Activated gamma-delta T cell treated with anti-CD3 and anti-CD28 coated beads, Interleukin-2, amount 50 U/mL, for 16 hours (primary cell): ENCODE results near the gene CD164.
"Not testable (repeated sequence)": the region's sequence is repeated elsewhere in the genome, so short reads cannot be mapped to it uniquely, and the experiment has no call there.

ENCODE experiments used
- DNase-seq: peaks from one replicate; pipeline ENCODE4 v3.0.0-alpha.2; 2020; ENCODE audit warnings: low read depth

The CD164 gene

GRCh38 chr6:109342911-109343310 is 39.4 kb downstream of the CD164 start:
- no peak for DNase-seq

GRCh38 chr6:109342506-109342905 is 39.8 kb downstream of the CD164 start:
- no peak for DNase-seq

GRCh38 chr6:109340811-109341210 is 41.5 kb downstream of the CD164 start:
- no peak for DNase-seq

GRCh38 chr6:109339906-109340678 is 42.2 kb downstream of the CD164 start:
- no peak for DNase-seq

GRCh38 chr6:109336221-109336961 is 45.9 kb downstream of the CD164 start:
- no peak for DNase-seq

GRCh38 chr6:109333870-109334269 is 48.4 kb downstream of the CD164 start:
- not testable (repeated sequence) for DNase-seq

GRCh38 chr6:109332748-109333147 is 49.5 kb downstream of the CD164 start:
- no peak for DNase-seq

- no peak for DNase-seq
Observed at GRCh38 chr6:109331081-109331480, 51.2 kb downstream of the CD164 start.

- DNase-seq: no peak
Observed at GRCh38 chr6:109330263-109330662, 52.0 kb downstream of the CD164 start.

GRCh38 chr6:109328629-109329028 is 53.6 kb downstream of the CD164 start:
- DNase-seq: no peak

- no peak for DNase-seq
Observed at GRCh38 chr6:109327959-109328358, 54.3 kb downstream of the CD164 start.

- DNase-seq: no peak
Observed at GRCh38 chr6:109327491-109327890, 54.8 kb downstream of the CD164 start.

GRCh38 chr6:109326351-109326750 is 55.9 kb downstream of the CD164 start:
- DNase-seq: no peak

- DNase-seq: no peak
Observed at GRCh38 chr6:109325400-109325801, 56.9 kb downstream of the CD164 start.

- no peak for DNase-seq
Observed at GRCh38 chr6:109323241-109323640, 59.0 kb downstream of the CD164 start.

GRCh38 chr6:109322825-109323224 is 59.4 kb downstream of the CD164 start:
- no peak for DNase-seq

- no peak for DNase-seq
Observed at GRCh38 chr6:109321752-109322151, 60.5 kb downstream of the CD164 start.

- no peak for DNase-seq
Observed at GRCh38 chr6:109320072-109320471, 62.2 kb downstream of the CD164 start.

- DNase-seq: no peak
Observed at GRCh38 chr6:109318328-109318876, 63.9 kb downstream of the CD164 start.

GRCh38 chr6:109316909-109317308 is 65.4 kb downstream of the CD164 start:
- no peak for DNase-seq
